ENCODE measurements around the gene ATF7IP. TPM values are rescaled to one million over a fixed set of nuclear protein-coding genes. Genes with fewer than 3 reads are reported as not detected.

The ATF7IP gene
- total RNA-seq, 1 experiment from 2014 or later: 172 TPM

DNA sequence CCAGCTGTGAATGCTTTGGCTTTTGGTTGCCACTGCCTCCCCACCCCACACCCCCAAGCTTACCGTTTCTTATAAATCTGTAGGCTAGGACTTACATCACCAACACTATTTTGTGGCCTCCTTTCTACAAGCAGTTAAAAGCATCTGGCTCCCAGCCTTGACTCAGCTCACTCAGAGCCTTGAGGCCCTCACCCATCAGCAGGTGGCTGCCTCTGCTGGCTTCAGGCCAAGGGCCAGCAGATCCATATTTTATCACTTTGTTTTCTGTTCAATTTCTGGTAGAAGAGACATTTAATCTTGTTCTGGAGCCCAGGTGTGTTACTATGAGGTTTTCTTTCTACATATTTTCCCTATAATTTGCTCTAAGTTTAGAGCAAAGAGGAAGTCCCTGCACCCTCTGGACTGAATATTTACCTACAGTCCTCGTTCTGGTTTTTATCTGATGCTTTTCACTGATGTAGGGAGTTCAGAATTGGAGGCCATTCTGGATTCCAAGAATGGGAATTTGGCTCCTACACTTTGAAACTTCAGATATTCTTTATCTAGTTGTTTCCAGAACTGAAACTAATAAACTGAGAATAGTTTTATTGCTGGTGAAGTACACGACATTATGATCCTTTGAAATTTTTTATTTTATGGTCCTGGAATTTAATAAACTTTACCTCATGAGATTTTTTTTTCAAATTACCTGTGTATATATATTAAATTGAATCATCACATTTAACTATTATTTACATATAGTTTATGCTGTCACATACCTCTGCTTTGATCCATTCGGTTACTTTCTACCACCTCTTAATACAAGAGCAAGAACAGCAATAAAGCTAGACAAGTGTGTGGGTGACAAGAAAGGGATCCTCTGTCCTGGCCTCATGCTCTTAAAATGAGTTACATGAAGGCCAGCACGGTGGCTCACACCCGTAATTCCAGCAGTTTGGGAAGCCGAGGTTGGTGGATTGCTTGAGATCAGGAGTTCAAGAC is 180.0 kb downstream of the ATF7IP start:
- Histone ChIP-seq H2AK5ac (ENCODE audit: insufficient read length, low read length) (no peak overlapping the region), H3K27me3 (ENCODE audit: insufficient read depth, low read length) (no peaks in the 10 kb centered on the region), H4K91ac (ENCODE audit: insufficient read length, low read depth, low read length) (no peak overlapping the region), H3T11ph (ENCODE audit: low read length) (no peak overlapping the region), H3K9ac (ENCODE audit: extremely low read depth, insufficient read length, low read length) (no peak overlapping the region), H4K5ac (ENCODE audit: insufficient read length, low read depth, low read length) (no peak overlapping the region), H3K18ac (ENCODE audit: insufficient read length, low read depth, low read length) (no peak overlapping the region), H3K23ac (ENCODE audit: insufficient read length, low read depth, low read length) (no peak overlapping the region), H4K20me1 (ENCODE audit: control insufficient read depth, insufficient read depth, insufficient read length) (no peaks in the 10 kb centered on the region), H3K23me2 (ENCODE audit: insufficient read length, low read depth, low read length, poor library complexity, severe bottlenecking) (no peaks in the 10 kb centered on the region), H3K4ac (ENCODE audit: low read depth, low read length) (no peak overlapping the region), H2AFZ (ENCODE audit: low read length) (no peak overlapping the region), H3K14ac (ENCODE audit: insufficient read depth, low read length) (no peak overlapping the region), H3K9me3 (ENCODE audit: control insufficient read depth, low read depth, low read length) (no peaks in the 10 kb centered on the region), H2BK12ac (ENCODE audit: insufficient read length, low read depth, low read length) (no peak overlapping the region), H2BK20ac (ENCODE audit: low read depth, low read length, poor library complexity, severe bottlenecking) (no peak overlapping the region), H4K8ac (replicated peaks; ENCODE audit: insufficient read length, low read depth, low read length) (no peak overlapping the region), H3K4me2 (ENCODE audit: insufficient read depth, insufficient read length, low read length) (no peak overlapping the region), H2BK5ac (ENCODE audit: insufficient read length, low read length) (no peak overlapping the region), H3K79me1 (ENCODE audit: insufficient read depth, low read depth, low read length, poor library complexity, severe bottlenecking) (no peaks in the 10 kb centered on the region), H3K56ac (ENCODE audit: insufficient read length, low read depth, low read length) (no peak overlapping the region), H3K4me1 (ENCODE audit: insufficient read depth, low read length) (no peaks in the 10 kb centered on the region), H2BK120ac (ENCODE audit: low read depth, low read length, poor library complexity, severe bottlenecking) (no peak overlapping the region), H3K79me2 (ENCODE audit: insufficient read depth, low read length) (no peaks in the 10 kb centered on the region), H2BK15ac (ENCODE audit: low read depth, low read length) (no peak overlapping the region), H3K27ac (ENCODE audit: insufficient read length, low read depth, low read length) (no peak overlapping the region)
- no peaks in the 10 kb centered on the region for H3K27me3 Mint-ChIP-seq (ENCODE audit: low read depth)
- no peak for TF ChIP-seq CTCF (conservative IDR thresholded peaks at IDR 0.05)
- no peaks in the 10 kb centered on the region for H3K4me1 Mint-ChIP-seq
- DNase-seq: no peak
- H3K27ac Mint-ChIP-seq: no peak overlapping the region
- no peak overlapping the region for H3K4me3 Mint-ChIP-seq
- no CpG with 5 or more reads among the region's 7 CpGs for WGBS (ENCODE audit: extremely low coverage, insufficient read length, low lambda C conversion rate)
- H3K9me3 Mint-ChIP-seq: no peaks in the 10 kb centered on the region
- no peaks in the 10 kb centered on the region for H3K36me3 Mint-ChIP-seq (ENCODE audit: insufficient read depth in 1 of 3, low read depth in 3 of 3)
